ENCODE results near the gene PBX3. TPM values are rescaled to one million over a fixed set of nuclear protein-coding genes. Genes with fewer than 3 reads are reported as not detected.

Gene PBX3
- total and polyA plus RNA-seq, 9 of the 15 experiments (the other 6 are each of a cell fraction or from before 2014, with no cell fraction given) = 0.14 to 5.8 (median 0.92) TPM

DNA sequence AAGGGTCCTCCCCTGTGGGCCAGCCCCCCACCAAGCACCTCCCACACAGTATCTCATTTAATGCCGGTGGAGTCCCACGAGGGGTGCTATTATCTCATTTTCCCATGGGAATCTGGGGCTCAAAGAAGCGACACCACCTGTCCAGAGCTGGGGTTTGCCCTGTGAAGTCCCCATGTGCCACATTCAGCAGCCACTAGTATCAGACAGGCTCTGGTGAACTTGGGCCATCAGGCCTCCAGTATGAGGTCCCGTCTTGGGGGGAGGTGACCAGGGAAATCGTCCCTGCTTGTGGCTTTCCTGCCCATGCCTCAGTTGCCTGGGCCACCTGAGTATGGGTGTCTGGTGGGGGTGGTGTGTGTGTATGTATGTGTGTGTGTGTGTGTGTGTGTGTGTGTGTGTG is 222.7 kb downstream of the PBX3 start:
- FAIRE-seq (no peak), ATAC-seq (no peak), DNase-seq (ENCODE audit: extremely low read depth in 1 of 4, low spot score in 3 of 4) (no peak)
- H3K27me3 ChIP-seq (ENCODE audit: control insufficient read depth in 2 of 2, insufficient read depth in 2 of 2, low read length in 2 of 2) = peaks cover 4 to 31% of the 10 kb centered on the region in 2 experiments; a peak in 3 of 5 replicates
- TF ChIP-seq, protein P1, sequence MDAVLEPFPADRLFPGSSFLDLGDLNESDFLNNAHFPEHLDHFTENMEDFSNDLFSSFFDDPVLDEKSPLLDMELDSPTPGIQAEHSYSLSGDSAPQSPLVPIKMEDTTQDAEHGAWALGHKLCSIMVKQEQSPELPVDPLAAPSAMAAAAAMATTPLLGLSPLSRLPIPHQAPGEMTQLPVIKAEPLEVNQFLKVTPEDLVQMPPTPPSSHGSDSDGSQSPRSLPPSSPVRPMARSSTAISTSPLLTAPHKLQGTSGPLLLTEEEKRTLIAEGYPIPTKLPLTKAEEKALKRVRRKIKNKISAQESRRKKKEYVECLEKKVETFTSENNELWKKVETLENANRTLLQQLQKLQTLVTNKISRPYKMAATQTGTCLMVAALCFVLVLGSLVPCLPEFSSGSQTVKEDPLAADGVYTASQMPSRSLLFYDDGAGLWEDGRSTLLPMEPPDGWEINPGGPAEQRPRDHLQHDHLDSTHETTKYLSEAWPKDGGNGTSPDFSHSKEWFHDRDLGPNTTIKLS (IDR thresholded peaks at IDR 0.05; ENCODE audit: borderline replicate concordance, low read depth) = no peak
- no peak for TF ChIP-seq KLF16 (IDR thresholded peaks at IDR 0.05)
- TF ChIP-seq ZNF124 (CRISPR knock-in tag; IDR thresholded peaks at IDR 0.05) = no peak
- no peak for TF ChIP-seq XRCC3 (IDR thresholded peaks at IDR 0.05)
- no peak for TF ChIP-seq DPF2 (IDR thresholded peaks at IDR 0.05)
- TF ChIP-seq MED1 (CRISPR knock-in tag; IDR thresholded peaks at IDR 0.05; ENCODE audit: borderline replicate concordance) = no peak
- TF ChIP-seq CHCHD3 (CRISPR knock-in tag; IDR thresholded peaks at IDR 0.05) = no peak
- no peak for TF ChIP-seq ZNF347 (CRISPR knock-in tag; IDR thresholded peaks at IDR 0.05; ENCODE audit: low read depth)
- TF ChIP-seq, protein P2, sequence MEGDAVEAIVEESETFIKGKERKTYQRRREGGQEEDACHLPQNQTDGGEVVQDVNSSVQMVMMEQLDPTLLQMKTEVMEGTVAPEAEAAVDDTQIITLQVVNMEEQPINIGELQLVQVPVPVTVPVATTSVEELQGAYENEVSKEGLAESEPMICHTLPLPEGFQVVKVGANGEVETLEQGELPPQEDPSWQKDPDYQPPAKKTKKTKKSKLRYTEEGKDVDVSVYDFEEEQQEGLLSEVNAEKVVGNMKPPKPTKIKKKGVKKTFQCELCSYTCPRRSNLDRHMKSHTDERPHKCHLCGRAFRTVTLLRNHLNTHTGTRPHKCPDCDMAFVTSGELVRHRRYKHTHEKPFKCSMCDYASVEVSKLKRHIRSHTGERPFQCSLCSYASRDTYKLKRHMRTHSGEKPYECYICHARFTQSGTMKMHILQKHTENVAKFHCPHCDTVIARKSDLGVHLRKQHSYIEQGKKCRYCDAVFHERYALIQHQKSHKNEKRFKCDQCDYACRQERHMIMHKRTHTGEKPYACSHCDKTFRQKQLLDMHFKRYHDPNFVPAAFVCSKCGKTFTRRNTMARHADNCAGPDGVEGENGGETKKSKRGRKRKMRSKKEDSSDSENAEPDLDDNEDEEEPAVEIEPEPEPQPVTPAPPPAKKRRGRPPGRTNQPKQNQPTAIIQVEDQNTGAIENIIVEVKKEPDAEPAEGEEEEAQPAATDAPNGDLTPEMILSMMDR (IDR thresholded peaks at IDR 0.05 in 2 of 3, conservative IDR thresholded peaks at IDR 0.05 in 1 of 3; ENCODE audit: insufficient read depth in 2 of 3, low read depth in 1 of 3, low read length in 3 of 3) = no peak
- TF ChIP-seq ZNF134 (CRISPR knock-in tag; conservative IDR thresholded peaks at IDR 0.05) = no peak
- no peak for TF ChIP-seq MCM3 (IDR thresholded peaks at IDR 0.05)
- TF ChIP-seq, protein P3, sequence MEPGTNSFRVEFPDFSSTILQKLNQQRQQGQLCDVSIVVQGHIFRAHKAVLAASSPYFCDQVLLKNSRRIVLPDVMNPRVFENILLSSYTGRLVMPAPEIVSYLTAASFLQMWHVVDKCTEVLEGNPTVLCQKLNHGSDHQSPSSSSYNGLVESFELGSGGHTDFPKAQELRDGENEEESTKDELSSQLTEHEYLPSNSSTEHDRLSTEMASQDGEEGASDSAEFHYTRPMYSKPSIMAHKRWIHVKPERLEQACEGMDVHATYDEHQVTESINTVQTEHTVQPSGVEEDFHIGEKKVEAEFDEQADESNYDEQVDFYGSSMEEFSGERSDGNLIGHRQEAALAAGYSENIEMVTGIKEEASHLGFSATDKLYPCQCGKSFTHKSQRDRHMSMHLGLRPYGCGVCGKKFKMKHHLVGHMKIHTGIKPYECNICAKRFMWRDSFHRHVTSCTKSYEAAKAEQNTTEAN (CRISPR knock-in tag; IDR thresholded peaks at IDR 0.05) = no peak
- no peak for TF ChIP-seq ZNF780A (CRISPR knock-in tag; IDR thresholded peaks at IDR 0.05)
- TF ChIP-seq ZNF584 (CRISPR knock-in tag; IDR thresholded peaks at IDR 0.05; ENCODE audit: low read depth) = no peak
- no peak for TF ChIP-seq BDP1 (IDR thresholded peaks at IDR 0.05; ENCODE audit: insufficient read depth, insufficient read length)
- in situ Hi-C loops (cut with MboI) (no loop called here), intact Hi-C loops (cut with micrococcal nuclease) (no loop called here)
- BruUV-seq (replicated peaks) = no TSS peak
- H3K4me3 ChIP-seq = no peak overlapping the region
- no peak overlapping the region for H2AFZ ChIP-seq (ENCODE audit: low read depth, low read length)
- no peaks in the 10 kb centered on the region for H4K20me1 ChIP-seq (replicated peaks; ENCODE audit: control insufficient read depth, insufficient read depth, low read length)
- no peaks in the 10 kb centered on the region for H3K79me2 ChIP-seq (ENCODE audit: control insufficient read depth, insufficient read depth, low read length)
- H3K4me2 ChIP-seq (ENCODE audit: insufficient read depth, low read length) = no peak overlapping the region
- H3K27ac ChIP-seq (ENCODE audit: extremely low read depth, low read depth, low read length) = no peak overlapping the region
- CTCF ChIA-PET (ENCODE audit: low intra/inter-chr PET ratio) = no interaction called here
- WGBS (ENCODE audit: insufficient coverage, low coverage, missing lambda C conversion rate) = 0% methylated on average over 5 of the region's 5 CpGs
- H3K4me1 ChIP-seq (replicated peaks in 1 of 2; ENCODE audit: control insufficient read depth in 2 of 2, insufficient read depth in 2 of 2, low read length in 2 of 2) = no peaks in the 10 kb centered on the region
- no peaks in the 10 kb centered on the region for H3K9me3 ChIP-seq (replicated peaks; ENCODE audit: control insufficient read depth, insufficient read depth, low read depth, low read length)
- no peaks in the 10 kb centered on the region for H3K9me1 ChIP-seq (ENCODE audit: control insufficient read depth, insufficient read depth, low read length)
- no peak overlapping the region for H3K9ac ChIP-seq (ENCODE audit: insufficient read depth in 1 of 2, low read depth in 2 of 2, low read length in 2 of 2)
- H3K36me3 ChIP-seq (ENCODE audit: control insufficient read depth, insufficient read depth, low read length) = no peaks in the 10 kb centered on the region
- POLR2A ChIA-PET = interaction anchor here (0.7 kb wide), 1 partner anchor 112 kb away, joined by 3 read pairs; no protein-coding TSS in a partner anchor
